ENCODE measurements around the gene CENPL.

Gene CENPL

DNA sequence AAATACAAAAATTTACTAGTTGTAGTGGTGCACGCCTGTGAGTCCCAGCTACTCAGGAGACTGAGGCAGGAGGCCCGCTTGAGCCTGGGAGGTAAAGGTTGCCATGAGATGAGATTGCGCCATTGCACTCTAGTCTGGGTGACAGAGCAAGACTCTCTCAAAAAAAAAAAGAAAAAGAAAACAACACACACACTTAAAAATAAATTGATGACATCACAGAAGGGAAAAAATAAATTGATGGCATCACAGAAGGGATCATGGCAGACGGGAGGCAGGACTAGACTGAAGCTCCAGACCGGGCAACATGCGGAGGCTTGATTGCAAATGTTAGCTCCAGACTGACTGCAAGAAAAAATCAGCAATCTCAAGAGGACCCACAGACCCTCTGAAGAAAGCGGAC is 66.6 kb downstream of the CENPL start:
- no peaks in the 10 kb centered on the region for H3K4me1 ChIP-seq (ENCODE audit: control insufficient read depth, insufficient read depth, low read length)
- no peak overlapping the region for H3K4me3 ChIP-seq (ENCODE audit: low read depth, low read length)
- peaks cover 4% of the 10 kb centered on the region; the same call in 1 of the 2 replicates for H3K9me3 ChIP-seq (ENCODE audit: control insufficient read depth, insufficient read depth, low read length)
- H3K36me3 ChIP-seq (ENCODE audit: control insufficient read depth, insufficient read depth, low read length): peaks cover 47% of the 10 kb centered on the region
- no peak overlapping the region for H3K27ac ChIP-seq (ENCODE audit: low read depth, low read length)
- no peak overlapping the region for H3K9ac ChIP-seq (ENCODE audit: low read depth, low read length)
- H3K27me3 ChIP-seq (ENCODE audit: control insufficient read depth, insufficient read depth, low read length): no peaks in the 10 kb centered on the region

DNA sequence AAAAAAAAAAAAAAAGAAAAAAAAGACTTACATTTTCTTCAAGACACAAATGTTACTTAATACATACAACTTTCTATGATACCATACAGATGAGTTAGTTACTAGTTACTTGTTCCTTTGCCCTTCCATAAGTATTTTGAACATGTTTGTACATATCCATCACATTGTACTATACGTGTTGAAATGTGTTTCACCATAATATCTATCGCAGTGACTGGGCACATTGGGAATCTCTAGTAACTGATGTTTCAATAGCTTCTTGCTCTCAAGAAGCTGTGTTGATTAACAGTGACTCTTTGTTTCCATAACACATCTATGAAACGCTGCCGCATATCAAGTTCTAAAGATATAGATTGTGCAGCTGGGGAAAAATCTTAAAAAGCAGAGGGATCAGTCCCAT is 67.0 kb downstream of the CENPL start:
- Histone ChIP-seq H3K27me3 (ENCODE audit: control insufficient read depth, insufficient read depth, low read length) (no peaks in the 10 kb centered on the region), H3K9ac (ENCODE audit: low read depth, low read length) (no peak overlapping the region), H3K27ac (ENCODE audit: low read depth, low read length) (no peak overlapping the region), H3K4me3 (ENCODE audit: low read depth, low read length) (no peak overlapping the region), H3K9me3 (ENCODE audit: control insufficient read depth, insufficient read depth, low read length) (peaks cover 4% of the 10 kb centered on the region; the same call in 1 of the 2 replicates), H3K4me1 (ENCODE audit: control insufficient read depth, insufficient read depth, low read length) (no peaks in the 10 kb centered on the region), H3K36me3 (ENCODE audit: control insufficient read depth, insufficient read depth, low read length) (peaks cover 50% of the 10 kb centered on the region)

- Histone ChIP-seq H3K36me3 (ENCODE audit: control insufficient read depth, insufficient read depth, low read length) (peaks cover 50% of the 10 kb centered on the region), H3K27ac (ENCODE audit: low read depth, low read length) (no peak overlapping the region), H3K9me3 (ENCODE audit: control insufficient read depth, insufficient read depth, low read length) (peaks cover 2% of the 10 kb centered on the region; the same call in 1 of the 2 replicates), H3K4me3 (ENCODE audit: low read depth, low read length) (no peak overlapping the region), H3K27me3 (ENCODE audit: control insufficient read depth, insufficient read depth, low read length) (no peaks in the 10 kb centered on the region), H3K9ac (ENCODE audit: low read depth, low read length) (no peak overlapping the region), H3K4me1 (ENCODE audit: control insufficient read depth, insufficient read depth, low read length) (no peaks in the 10 kb centered on the region)
Measured at GRCh38 chr1:173753830-173754229, 70.9 kb downstream of the CENPL start.

Measured in HUES48 (cell line).